ENCODE data around the gene PAFAH1B1. TPM values are rescaled to one million over a fixed set of nuclear protein-coding genes. Genes with fewer than 3 reads are reported as not detected.
"Not testable (repeated sequence)": the region's sequence is repeated elsewhere in the genome, so short reads cannot be mapped to it uniquely, and the experiment has no call there.

Gene PAFAH1B1
- total RNA-seq = 151 and 153 TPM in 2 replicates

DNA sequence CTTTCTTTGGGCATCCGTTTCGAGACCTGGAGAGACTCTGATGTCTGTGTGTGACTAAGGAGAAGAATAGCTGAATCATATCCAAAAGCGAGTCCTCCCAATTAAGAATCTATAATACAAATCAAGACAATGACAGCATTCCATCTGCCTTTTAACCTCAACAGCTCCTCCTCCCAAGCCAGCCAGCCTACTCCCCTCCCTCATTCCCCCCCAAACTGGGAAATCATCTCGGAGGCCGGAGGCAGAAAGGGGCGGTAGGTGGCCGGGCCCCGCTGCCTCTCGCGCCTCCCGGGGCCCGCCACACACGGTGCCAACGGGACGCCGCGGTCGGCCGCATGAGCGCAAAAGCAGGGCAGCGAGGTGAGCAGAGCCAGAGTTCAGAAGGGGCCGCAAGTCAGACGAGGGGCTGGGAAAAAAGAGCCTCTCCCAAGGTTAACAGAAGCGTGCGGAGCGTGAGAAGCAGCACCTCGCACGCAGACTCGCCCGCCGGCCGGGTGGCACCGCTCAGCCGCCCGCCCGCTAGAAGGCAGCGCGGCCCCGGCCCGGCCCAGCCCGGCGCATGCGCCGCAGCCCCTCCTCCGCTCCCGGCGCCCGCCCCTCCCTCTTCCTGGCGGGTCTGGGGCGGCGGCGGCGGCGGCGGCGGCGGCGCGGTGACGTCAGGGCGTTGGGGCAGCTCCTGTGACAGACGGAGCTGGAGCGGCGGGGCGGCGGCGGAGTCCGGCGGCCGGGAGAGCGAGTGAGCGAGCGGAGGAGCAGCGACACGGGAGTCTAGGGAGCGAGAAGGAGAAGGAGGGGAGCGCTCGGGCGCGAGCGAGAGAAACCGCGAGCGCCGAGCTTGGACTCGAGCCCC, at the start of gene PAFAH1B1:
PAFAH1B1 (plus strand) TSS at position 684 of the 850 bp plus-strand sequence. CDS start 44,635 bp downstream, outside the sequence.
- peak within 1 kb of the TSS; percentile 91 for H3K27ac Mint-ChIP-seq
- intact Hi-C loops (cut with micrococcal nuclease) = loop anchor here (2.0 to 5.0 kb wide), 3 partner anchors 82 to 191 kb away; partner anchors contain the start of genes METTL16 and MNT
- H3K36me3 Mint-ChIP-seq (ENCODE audit: low read depth) = peaks cover 17% of the 10 kb centered on the region
- peak; percentile 93 for DNase-seq (ENCODE audit: low spot score)
- peak within 1 kb of the TSS; percentile 94 for H3K4me3 Mint-ChIP-seq (ENCODE audit: low read depth)
- peaks cover 3% of the 10 kb centered on the region for H3K27me3 Mint-ChIP-seq (ENCODE audit: low read depth)
- H3K9me3 Mint-ChIP-seq = no peaks in the 10 kb centered on the region
- peaks cover 26% of the 10 kb centered on the region for H3K4me1 Mint-ChIP-seq (ENCODE audit: low read depth)

DNA sequence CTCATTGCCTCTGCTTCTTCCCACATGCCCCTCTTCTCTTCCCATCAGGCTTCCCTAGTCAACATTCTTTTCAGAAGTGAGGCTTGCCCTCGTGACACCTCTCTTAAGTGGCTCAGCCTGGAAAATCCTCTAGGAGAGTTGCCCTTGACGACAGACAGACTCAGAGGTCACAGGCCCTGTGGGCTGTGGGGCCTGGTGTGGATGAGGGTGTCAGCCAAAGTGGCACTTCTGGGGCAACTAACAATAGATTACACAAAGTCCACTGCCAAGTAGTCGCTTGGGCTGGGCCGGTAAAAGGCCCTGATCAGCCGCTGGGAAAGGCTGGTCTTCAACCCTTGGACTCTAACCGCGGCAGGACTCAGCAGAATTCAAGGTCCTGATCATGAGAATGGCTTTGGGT, 48.1 kb upstream of the PAFAH1B1 start:
- H3K4me1 Mint-ChIP-seq (ENCODE audit: low read depth) = no peaks in the 10 kb centered on the region
- no peaks in the 10 kb centered on the region for H3K36me3 Mint-ChIP-seq (ENCODE audit: low read depth)
- no peak for DNase-seq (ENCODE audit: low spot score)
- H3K27me3 Mint-ChIP-seq (ENCODE audit: low read depth) = no peaks in the 10 kb centered on the region
- no peak overlapping the region for H3K27ac Mint-ChIP-seq
- no peaks in the 10 kb centered on the region for H3K9me3 Mint-ChIP-seq
- H3K4me3 Mint-ChIP-seq (ENCODE audit: low read depth) = no peak overlapping the region
- intact Hi-C loops (cut with micrococcal nuclease) = no loop called here

DNA sequence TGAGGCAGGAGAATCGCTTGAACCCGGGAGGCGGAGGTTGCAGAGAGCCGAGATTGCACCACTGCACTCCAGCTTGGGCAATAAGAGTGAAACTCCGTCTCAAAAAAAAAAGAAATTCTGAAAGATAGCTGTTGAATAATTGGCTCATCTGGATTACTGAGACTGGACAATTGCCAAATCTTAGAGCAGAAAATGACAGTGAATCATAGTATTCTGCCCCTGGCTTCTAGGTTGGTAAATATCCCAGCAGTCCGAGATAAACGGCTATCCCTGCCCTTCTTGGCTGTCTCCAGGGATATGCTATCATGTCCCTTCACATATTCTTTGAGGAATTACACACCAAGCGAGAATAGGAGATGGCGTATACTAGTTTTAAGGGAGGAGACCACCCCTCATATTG, 46.3 kb upstream of the PAFAH1B1 start:
- Mint-ChIP-seq H3K4me1 (ENCODE audit: low read depth) (no peaks in the 10 kb centered on the region), H3K27me3 (ENCODE audit: low read depth) (no peaks in the 10 kb centered on the region), H3K27ac (no peak overlapping the region), H3K36me3 (ENCODE audit: low read depth) (no peaks in the 10 kb centered on the region), H3K9me3 (no peaks in the 10 kb centered on the region), H3K4me3 (ENCODE audit: low read depth) (no peak overlapping the region)
- DNase-seq (ENCODE audit: low spot score) = no peak
- intact Hi-C loops (cut with micrococcal nuclease) = no loop called here

DNA sequence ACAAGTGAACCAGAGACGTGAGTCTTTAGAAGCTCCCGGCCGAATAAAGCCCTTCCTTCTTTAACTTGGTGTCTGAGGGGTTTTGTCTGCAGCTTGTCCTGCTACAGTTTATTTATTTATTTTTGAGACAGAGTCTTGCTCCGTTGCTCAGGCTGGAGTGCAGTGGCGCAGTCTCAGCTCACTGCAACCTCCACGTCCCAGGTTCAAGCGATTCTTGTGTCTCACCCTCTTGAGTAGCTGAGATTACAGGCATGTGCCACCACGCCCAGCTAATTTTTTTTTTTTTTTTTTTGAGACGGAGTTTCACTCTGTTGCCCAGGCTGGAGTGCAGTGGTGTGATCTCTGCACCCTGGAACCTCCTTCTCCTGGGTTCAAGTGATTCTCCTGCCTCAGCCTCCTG, 45.4 kb upstream of the PAFAH1B1 start:
- H3K4me1 Mint-ChIP-seq (ENCODE audit: low read depth); H3K36me3 Mint-ChIP-seq (ENCODE audit: low read depth); H3K27me3 Mint-ChIP-seq (ENCODE audit: low read depth); H3K9me3 Mint-ChIP-seq; intact Hi-C loops (cut with micrococcal nuclease); H3K4me3 Mint-ChIP-seq (ENCODE audit: low read depth); H3K27ac Mint-ChIP-seq; DNase-seq (ENCODE audit: low spot score): not testable (repeated sequence)

DNA sequence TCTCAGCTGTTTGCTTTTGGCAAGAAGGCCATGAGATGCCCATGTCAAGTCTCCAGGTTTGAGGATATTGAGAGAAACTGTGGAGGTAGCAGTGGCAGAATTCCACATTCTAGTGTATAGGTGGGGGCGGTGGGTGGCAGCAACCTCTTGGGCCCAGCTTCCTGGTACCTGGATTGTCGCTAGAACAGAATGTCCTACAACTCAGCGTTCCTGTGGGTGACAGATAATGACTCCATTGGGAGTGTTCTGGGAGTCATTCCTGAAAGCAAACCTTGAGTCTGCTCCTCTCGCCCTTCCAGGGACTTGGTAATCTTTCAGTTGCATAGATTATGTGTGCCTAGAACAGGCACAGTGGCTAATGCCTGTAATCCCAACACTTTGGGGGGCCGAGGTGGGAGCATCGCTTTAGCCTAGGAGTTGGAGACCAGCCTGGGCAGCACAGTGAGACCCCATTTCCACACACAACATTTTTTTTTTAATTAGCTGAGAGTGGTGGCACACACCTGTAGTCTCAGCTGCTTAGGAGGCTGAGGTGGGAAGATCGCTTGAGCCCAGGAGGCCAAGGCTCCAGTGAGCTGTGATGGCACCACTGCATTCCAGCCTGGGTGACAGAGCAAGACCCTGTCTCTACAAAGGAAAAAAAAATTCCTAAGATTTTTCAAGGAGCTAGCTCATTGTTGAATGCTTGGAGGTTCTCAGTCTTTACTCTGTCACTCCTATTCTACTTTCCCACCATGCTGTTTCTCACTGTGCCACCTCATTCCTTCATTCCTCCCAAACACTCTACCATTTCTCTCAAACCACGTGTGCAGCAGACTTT, 43.9 kb upstream of the PAFAH1B1 start:
- no peaks in the 10 kb centered on the region for H3K4me1 Mint-ChIP-seq (ENCODE audit: low read depth)
- H3K9me3 Mint-ChIP-seq = no peaks in the 10 kb centered on the region
- DNase-seq (ENCODE audit: low spot score) = no peak
- H3K36me3 Mint-ChIP-seq (ENCODE audit: low read depth) = no peaks in the 10 kb centered on the region
- no peaks in the 10 kb centered on the region for H3K27me3 Mint-ChIP-seq (ENCODE audit: low read depth)
- H3K27ac Mint-ChIP-seq = no peak overlapping the region
- intact Hi-C loops (cut with micrococcal nuclease) = no loop called here
- H3K4me3 Mint-ChIP-seq (ENCODE audit: low read depth) = no peak overlapping the region

DNA sequence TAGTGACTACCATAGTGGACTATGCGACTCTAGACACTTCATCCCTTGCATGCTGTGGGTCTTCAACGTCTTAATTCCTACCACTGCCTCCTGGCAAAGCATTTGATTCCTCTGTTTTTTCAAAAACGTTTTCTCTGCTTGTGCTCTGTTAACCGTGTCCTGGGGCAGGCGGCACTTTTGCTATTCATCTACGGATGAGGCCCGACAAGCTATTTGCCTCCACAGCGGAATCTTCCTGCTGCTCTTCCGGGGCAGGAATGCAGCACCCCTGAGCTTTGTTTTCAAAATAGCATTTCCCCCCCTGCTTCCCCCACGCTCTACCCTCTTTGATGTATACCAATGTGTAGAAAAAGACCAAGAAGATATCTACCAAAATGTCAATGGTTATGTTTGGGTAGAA, 42.0 kb upstream of the PAFAH1B1 start:
- no peak for DNase-seq (ENCODE audit: low spot score)
- H3K4me3 Mint-ChIP-seq (ENCODE audit: low read depth) = no peak overlapping the region
- H3K27me3 Mint-ChIP-seq (ENCODE audit: low read depth) = no peaks in the 10 kb centered on the region
- H3K36me3 Mint-ChIP-seq (ENCODE audit: low read depth) = no peaks in the 10 kb centered on the region
- H3K4me1 Mint-ChIP-seq (ENCODE audit: low read depth) = no peaks in the 10 kb centered on the region
- intact Hi-C loops (cut with micrococcal nuclease) = no loop called here
- no peak overlapping the region for H3K27ac Mint-ChIP-seq
- peaks cover 3% of the 10 kb centered on the region for H3K9me3 Mint-ChIP-seq

DNA sequence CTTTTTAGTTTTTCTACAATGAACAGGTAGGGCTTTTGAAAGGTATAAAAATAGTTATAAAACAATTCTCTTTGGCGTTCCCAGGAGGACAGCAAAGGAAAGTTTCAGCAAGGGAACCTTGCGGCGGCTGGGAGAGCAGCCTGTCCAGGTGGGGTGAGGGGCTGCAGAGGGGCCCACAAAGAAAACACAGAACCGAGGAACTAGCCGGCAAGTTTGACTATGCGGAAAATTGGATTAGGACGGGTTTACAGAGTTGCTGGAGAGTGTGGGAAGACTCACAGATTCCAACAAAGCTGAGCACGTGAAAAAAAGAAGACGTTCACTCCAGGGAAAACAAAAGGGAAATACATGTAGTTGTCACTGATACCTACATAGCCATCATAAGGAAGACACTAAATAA, 41.5 kb upstream of the PAFAH1B1 start:
- peaks cover 3% of the 10 kb centered on the region for H3K9me3 Mint-ChIP-seq
- H3K36me3 Mint-ChIP-seq (ENCODE audit: low read depth) = no peaks in the 10 kb centered on the region
- no peak overlapping the region for H3K27ac Mint-ChIP-seq
- no peak overlapping the region for H3K4me3 Mint-ChIP-seq (ENCODE audit: low read depth)
- no peaks in the 10 kb centered on the region for H3K27me3 Mint-ChIP-seq (ENCODE audit: low read depth)
- no peak for DNase-seq (ENCODE audit: low spot score)
- H3K4me1 Mint-ChIP-seq (ENCODE audit: low read depth) = no peaks in the 10 kb centered on the region
- intact Hi-C loops (cut with micrococcal nuclease) = no loop called here

DNA sequence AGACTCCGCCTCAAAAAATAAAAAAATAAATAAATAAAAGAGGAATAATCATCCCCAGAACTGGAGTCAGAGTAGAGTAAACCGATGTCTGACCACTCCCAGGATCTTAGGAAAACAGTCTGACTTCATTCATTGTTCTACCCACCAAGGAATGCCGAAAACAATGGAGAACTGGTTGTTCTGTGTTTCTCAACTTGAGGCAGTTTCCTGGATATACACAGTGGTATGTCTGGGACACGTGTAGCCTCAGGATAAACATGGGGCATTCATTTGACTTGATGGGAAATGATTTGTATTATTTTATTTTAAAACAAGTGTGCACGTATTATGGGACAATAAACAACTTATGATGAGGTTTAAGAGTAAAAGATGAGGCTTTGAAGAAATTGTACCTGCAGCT, 32.8 kb upstream of the PAFAH1B1 start:
- intact Hi-C loops (cut with micrococcal nuclease) = no loop called here
- Mint-ChIP-seq H3K9me3 (peaks cover 3% of the 10 kb centered on the region), H3K36me3 (ENCODE audit: low read depth) (no peaks in the 10 kb centered on the region), H3K4me3 (ENCODE audit: low read depth) (no peak overlapping the region), H3K27ac (no peak overlapping the region), H3K4me1 (ENCODE audit: low read depth) (peaks cover 6% of the 10 kb centered on the region), H3K27me3 (ENCODE audit: low read depth) (no peaks in the 10 kb centered on the region)
- DNase-seq (ENCODE audit: low spot score) = no peak

DNA sequence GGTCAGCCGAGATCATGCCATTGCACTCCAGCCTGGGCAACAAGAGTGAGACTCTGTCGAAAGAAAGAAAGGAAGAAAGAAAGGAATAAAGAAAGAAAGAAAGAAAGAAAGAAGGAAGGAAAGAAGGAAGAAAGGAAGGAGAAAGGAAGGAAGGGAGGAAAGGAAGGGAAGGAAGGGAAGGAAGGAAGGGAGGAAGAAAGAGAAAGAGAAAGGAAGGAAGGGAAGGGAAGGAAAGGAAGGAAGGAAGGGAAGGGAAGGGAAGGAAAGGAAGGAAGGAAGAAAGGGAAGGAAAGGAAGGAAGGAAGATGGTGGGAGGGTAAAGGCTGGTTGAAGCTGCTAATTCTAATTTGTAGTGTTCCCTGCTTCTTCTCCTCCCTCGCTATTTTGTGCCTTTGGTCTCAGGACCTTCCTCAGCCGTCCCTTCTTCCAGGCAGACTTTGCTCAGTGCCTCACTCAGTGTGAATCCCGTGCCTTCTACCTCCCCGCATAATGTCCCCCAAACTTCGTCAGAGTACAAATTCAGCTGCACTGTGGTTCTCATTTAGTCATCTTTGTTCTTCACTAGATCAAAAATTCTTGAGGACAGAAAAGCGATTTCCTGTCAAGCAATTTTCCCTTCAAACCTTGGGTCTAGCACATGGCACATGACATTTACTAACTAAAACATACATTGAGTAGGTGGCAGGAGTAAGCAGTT, 31.1 kb upstream of the PAFAH1B1 start:
- Mint-ChIP-seq H3K27ac (no peak overlapping the region), H3K36me3 (ENCODE audit: low read depth) (no peaks in the 10 kb centered on the region), H3K9me3 (no peaks in the 10 kb centered on the region), H3K4me1 (ENCODE audit: low read depth) (peaks cover 6% of the 10 kb centered on the region), H3K4me3 (ENCODE audit: low read depth) (no peak overlapping the region), H3K27me3 (ENCODE audit: low read depth) (no peaks in the 10 kb centered on the region)
- no peak for DNase-seq (ENCODE audit: low spot score)
- intact Hi-C loops (cut with micrococcal nuclease) = no loop called here

DNA sequence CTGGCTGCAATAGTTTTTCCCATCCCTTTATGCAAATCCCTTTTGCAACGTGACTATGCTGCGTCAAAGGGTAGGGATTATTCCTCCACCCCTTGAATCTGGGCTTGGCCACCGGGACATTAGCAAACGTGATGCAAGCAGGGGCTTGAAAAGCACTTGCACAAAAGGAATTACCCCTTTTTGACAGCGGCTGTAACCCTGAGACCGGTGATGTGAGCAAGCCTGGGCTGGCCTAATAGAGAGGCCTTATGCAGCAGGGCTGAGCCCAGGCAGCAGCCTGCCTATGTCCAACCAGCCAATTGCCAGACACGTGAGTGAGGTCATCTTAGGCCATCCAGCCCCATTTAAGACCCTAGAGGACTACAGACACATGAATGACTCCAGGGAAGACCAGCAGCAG, 30.4 kb upstream of the PAFAH1B1 start:
- no peaks in the 10 kb centered on the region for H3K36me3 Mint-ChIP-seq (ENCODE audit: low read depth)
- no peaks in the 10 kb centered on the region for H3K9me3 Mint-ChIP-seq
- H3K27ac Mint-ChIP-seq = no peak overlapping the region
- DNase-seq (ENCODE audit: low spot score) = no peak
- H3K27me3 Mint-ChIP-seq (ENCODE audit: low read depth) = no peaks in the 10 kb centered on the region
- intact Hi-C loops (cut with micrococcal nuclease) = no loop called here
- no peak overlapping the region for H3K4me3 Mint-ChIP-seq (ENCODE audit: low read depth)
- peaks cover 6% of the 10 kb centered on the region for H3K4me1 Mint-ChIP-seq (ENCODE audit: low read depth)

DNA sequence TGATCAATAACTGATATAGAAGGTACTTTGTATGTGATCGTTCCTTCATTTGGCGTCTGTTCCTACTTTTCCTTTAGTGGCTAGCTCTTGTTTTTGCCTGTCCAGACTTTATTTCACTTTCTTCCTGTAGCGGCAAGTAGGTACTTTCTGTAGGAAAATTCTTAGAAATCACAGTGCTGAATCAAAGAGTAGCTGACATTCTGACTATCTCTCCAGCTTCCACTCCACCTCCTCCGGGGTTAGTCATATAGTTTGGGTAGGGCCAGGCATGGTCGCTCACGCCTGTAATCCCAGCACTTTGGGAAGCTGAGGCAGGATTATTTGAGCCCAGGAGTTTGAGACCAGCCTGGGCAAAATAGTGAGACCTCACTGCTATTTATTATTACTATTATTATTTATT, 29.9 kb upstream of the PAFAH1B1 start:
- Mint-ChIP-seq H3K36me3 (ENCODE audit: low read depth) (no peaks in the 10 kb centered on the region), H3K4me1 (ENCODE audit: low read depth) (peaks cover 6% of the 10 kb centered on the region)

DNA sequence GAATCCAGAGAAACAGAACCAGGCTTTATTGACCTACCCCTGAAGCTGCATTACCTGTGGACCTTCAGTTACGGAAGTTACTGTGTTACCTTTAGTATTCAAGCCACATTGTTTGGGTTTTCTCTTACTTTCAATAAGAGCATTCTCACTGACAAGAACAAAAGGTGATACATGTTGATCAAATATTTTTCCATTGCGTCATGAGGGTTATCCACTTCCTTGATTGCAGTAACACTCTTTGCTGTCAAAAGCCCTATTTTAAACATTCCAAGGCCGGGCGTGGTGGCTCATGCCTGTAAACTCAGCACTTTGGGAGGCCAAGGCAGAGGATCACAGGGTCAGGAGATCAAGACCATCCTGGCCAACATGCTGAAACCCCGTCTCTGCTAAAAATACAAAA, 28.6 kb upstream of the PAFAH1B1 start:
- intact Hi-C loops (cut with micrococcal nuclease) = no loop called here
- H3K36me3 Mint-ChIP-seq (ENCODE audit: low read depth) = no peaks in the 10 kb centered on the region

More for the DNA sequence above, 29.9 kb upstream of the PAFAH1B1 start:
- H3K27me3 Mint-ChIP-seq (ENCODE audit: low read depth) = no peaks in the 10 kb centered on the region
- intact Hi-C loops (cut with micrococcal nuclease) = no loop called here
- DNase-seq (ENCODE audit: low spot score) = no peak
- no peaks in the 10 kb centered on the region for H3K9me3 Mint-ChIP-seq
- no peak overlapping the region for H3K4me3 Mint-ChIP-seq (ENCODE audit: low read depth)
- no peak overlapping the region for H3K27ac Mint-ChIP-seq

More for the DNA sequence above, 28.6 kb upstream of the PAFAH1B1 start:
- Mint-ChIP-seq H3K9me3 (no peaks in the 10 kb centered on the region), H3K27ac (no peak overlapping the region), H3K4me3 (ENCODE audit: low read depth) (no peak overlapping the region), H3K4me1 (ENCODE audit: low read depth) (peaks cover 6% of the 10 kb centered on the region), H3K27me3 (ENCODE audit: low read depth) (no peaks in the 10 kb centered on the region)
- DNase-seq (ENCODE audit: low spot score) = no peak

Measured in activated T-helper 2 cell treated with anti-CD3 and anti-CD28 coated beads, Interferon-gamma antibody, Interleukin-2, Interleukin-4, amounts not matched to agents 10 μg/mL and 5 μg/mL and 100 μg/mL, durations not matched to agents 14 hours and 24 hours and 36 hours (primary cell).